Measurements from ENCODE around the gene SLCO2B1.

Gene SLCO2B1

GRCh38 chr11:75161506-75162095, 10.7 kb downstream of the SLCO2B1 start:
- DNase-seq (ENCODE audit: low read depth, low spot score) = no peak

GRCh38 chr11:75162954-75163353, 12.0 kb downstream of the SLCO2B1 start:
- no peak for DNase-seq (ENCODE audit: low read depth, low spot score)

- no peak for DNase-seq (ENCODE audit: low read depth, low spot score)
Measured at GRCh38 chr11:75163921-75164849, 13.3 kb downstream of the SLCO2B1 start.

DNA sequence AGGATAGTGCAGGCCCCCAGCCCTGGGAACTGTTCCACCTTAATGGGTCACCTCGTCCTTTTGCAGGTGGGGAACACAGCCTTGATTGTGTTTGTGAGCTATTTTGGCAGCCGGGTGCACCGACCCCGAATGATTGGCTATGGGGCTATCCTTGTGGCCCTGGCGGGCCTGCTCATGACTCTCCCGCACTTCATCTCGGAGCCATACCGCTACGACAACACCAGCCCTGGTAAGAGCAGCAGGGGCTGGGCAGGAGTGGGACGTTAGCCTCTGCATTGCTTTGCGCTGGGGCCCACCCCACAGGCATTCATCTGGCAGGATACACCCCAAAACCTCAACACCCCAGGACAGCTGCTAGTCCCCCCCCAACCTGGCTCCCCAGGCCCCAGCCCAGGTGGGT, 14.8 kb downstream of the SLCO2B1 start:
- DNase-seq (ENCODE audit: low read depth, low spot score) = no peak

DNA sequence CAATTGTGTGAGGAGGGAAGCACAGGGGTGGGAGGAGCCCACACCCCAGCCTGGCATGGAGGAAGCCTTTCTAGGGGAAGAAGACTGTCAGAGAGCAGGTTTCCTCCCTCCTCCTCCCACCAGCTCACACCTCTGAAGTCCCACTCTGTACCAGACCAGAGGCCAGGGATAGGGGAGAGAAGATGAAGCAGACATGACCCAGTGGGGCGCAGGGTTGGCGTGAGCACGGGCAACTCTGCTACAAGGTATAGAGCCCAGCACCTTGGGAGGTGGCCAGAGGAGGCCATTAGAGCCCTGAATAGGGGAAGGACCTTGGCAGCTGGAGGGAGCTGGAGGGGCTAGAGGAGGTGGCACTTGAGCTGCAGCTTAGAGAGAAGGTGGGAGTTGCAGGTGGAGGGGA, 15.9 kb downstream of the SLCO2B1 start:
- no peak for DNase-seq (ENCODE audit: low read depth, low spot score)

DNA sequence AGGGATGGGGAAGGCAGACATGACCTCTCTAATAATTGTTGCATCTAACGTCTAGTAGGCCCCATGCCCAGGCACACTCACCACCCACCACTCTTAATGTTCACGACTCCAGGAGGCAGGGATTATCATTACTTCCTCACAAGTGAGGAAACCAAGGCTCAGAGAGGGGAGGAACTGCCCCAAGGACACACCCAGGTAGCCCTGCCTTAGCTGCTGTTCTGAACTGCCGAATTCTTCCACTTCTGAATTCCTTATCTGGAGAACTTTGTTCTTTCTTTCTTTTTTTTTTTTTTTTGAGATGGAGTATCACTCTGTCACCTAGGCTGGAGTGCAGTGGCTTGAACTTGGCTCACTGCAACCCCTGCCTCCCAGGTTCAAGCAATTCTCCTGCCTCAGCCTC, 16.7 kb downstream of the SLCO2B1 start:
- DNase-seq (ENCODE audit: low read depth, low spot score) = no peak

- DNase-seq (ENCODE audit: low read depth, low spot score) = no peak
Measured at GRCh38 chr11:75169101-75169885, 18.4 kb downstream of the SLCO2B1 start.

DNA sequence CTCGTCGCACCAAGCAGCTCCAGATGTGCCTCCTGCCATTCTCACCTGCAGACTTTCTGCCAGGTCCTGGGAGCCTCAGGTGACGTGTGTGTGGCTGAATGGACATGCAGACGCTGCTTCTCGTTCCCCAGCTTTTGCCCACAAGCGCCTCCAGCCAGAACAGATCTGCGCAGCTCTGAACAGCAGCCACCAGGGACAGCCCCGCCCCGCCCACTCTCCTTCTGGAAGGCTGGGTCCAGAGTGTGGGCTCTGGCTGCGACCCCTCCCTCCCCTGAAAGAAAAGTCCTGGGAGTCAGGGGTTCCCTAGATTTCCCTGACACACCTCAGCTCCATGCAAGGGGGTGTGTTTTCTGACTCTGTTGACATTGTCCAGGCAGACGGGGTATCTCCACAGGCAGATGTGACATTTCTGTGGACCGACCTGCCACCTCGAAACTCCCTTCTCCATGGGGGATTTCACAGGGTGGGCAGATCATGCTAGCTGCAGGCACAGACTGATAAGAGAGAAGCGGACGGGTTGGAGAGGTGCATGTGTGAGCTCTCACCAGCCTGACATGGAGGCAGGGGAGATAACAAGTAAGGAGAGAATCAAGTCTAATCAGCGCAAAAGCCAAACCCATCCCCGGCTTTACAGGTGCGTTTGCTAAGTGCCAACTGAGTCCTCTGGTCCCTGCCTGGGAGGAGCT, 19.8 kb downstream of the SLCO2B1 start:
- no peak for DNase-seq (ENCODE audit: low read depth, low spot score)

DNA sequence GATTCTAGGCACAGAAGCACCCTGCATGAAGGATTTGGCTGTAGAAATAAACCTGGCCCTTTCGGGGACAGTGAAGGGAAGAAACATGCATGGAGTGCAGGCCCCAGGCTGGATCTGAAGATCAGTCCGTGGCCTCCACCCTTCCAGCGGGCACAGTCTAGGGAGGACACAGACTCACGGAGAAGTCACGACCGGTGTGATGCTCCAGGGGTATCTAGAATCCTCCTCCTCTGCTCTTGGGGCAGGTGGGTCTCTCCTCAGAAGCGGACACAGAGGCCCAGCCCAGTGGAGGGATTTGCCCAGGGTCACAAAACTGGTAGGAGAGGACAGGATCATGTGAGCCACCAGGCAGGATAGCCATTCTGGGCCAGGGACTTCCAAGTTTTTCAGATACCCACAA, 22.4 kb downstream of the SLCO2B1 start:
- DNase-seq (ENCODE audit: low read depth, low spot score) = no peak

DNA sequence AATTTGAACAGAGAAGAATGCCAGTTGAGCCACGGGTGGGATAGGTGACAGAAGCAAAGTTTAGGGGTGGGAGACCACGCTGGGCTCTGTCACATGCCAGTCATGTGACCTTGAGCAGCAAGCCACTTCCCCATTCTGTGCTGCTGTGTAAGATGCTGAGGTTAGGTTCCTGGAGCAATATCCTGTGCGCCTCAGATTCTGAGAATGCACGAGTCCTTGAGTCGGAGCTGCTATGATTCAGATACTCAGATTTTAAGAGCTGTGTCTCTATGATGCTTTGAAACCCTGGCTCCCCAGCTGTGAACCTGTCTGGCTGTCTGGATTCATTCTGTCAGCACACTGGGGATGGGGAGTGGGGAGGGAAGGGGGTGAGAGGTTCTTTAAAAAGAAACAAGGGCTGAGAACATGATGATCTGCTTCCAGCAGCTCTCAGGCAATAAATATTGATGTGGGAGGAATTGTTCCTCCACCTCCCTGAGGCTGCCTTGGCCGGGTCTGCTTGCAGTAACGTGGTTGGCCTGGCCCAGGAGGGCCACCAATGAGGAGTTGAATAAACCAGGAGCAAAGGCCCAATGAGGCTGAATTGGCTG, 24.0 kb downstream of the SLCO2B1 start:
- no peak for DNase-seq (ENCODE audit: low read depth, low spot score)

DNA sequence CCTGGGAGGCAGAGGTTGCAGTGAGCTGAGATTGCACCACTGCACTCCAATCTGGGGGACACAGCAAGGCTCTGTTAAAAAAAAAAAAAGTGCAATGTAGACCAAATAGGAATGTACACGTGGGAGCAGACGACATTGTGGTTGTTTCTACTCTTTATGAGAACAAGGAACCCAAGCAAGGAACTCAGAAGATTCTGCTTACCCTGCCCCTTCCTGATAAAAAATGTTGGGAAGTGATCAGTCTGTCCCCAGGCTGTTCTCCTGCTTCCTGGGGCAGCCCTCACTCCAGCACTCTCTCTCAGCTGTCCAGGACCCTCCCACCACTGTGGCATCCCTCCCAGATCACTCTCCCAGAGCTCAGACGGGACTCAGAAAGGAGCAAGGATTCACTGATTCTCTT, 31.8 kb downstream of the SLCO2B1 start:
- DNase-seq (ENCODE audit: low read depth, low spot score) = no peak

- no peak for DNase-seq (ENCODE audit: low read depth, low spot score)
Measured at GRCh38 chr11:75184051-75184450, 33.1 kb downstream of the SLCO2B1 start.

DNA sequence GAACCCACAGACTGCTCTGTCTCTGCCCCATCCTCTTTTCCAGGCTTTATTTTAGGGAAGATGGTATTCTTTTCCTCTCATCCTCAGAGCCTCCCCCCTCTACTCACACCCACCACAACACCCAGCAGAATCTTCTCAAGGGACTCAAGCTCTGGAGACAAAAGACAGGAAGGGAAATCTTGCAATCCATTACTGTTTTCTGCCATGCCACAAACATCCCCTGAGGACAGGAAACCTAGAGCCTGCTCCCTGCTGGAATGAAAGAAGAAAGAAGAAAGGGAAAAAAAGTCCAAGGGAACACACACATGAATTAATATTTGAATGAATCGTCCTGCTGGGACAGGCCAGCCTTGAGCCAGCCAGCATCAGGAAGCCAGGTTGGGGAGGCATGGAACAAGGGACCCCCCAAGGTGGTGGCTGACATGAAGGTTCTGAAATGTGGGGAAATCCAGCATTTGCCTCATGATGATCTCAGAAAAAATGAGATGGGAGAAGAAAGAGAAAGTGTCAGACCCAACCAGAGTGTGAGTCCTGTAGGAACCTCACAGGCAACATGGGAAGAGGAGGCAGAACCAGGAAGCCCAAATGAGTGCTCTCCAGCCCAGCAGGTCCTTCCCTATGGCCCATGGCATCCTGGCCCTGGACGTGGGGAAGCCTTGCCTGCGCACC, 34.0 kb downstream of the SLCO2B1 start:
- no peak for DNase-seq (ENCODE audit: low read depth, low spot score)

- DNase-seq (ENCODE audit: low read depth, low spot score) = no peak
Measured at GRCh38 chr11:75185866-75186265, 35.0 kb downstream of the SLCO2B1 start.

DNA sequence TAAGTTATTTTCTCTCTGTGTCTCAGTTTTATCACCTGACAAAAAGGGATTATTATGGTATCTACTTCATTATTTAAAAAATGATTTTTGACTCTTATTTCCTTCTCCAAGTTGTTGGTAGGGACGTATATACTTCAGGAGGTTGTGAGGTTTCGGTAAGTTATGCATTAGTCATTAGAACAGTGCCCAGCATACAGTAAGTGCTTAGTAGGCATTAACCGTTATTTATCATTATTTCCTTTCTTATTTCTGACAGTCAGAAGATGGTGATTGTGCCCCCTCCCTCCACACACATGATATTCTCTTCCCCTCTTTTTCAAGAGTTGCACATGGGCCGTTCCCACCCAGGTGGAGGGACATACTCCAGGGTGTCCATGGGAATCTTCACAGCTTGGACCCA, 36.1 kb downstream of the SLCO2B1 start:
- DNase-seq (ENCODE audit: low read depth, low spot score) = no peak

- DNase-seq (ENCODE audit: low read depth, low spot score) = no peak
Measured at GRCh38 chr11:75188671-75189070, 37.8 kb downstream of the SLCO2B1 start.

- no peak for DNase-seq (ENCODE audit: low read depth, low spot score)
Measured at GRCh38 chr11:75189108-75189507, 38.2 kb downstream of the SLCO2B1 start.

DNA sequence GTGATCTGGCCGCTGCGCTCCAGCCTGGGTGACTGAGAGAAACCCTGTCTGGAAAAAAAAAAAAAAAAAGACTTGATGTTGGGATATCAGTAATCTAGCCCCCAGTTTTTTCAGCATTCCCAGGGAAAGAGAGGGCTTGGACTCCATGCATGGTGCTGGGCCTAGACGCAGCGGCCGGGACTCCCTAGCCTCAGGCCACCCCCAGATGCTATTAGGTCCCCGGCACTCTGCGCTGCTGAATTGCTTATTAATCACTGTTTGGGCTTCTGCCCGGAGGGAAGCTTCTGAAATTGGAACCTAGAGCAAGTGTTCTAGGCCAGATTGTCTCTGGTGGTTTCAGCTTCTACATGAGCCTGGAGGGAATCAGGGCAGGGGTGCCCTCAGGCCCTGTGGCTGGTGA, 39.0 kb downstream of the SLCO2B1 start:
- no peak for DNase-seq (ENCODE audit: low read depth, low spot score)

- no peak for DNase-seq (ENCODE audit: low read depth, low spot score)
Measured at GRCh38 chr11:75190652-75191329, 39.9 kb downstream of the SLCO2B1 start.

DNA sequence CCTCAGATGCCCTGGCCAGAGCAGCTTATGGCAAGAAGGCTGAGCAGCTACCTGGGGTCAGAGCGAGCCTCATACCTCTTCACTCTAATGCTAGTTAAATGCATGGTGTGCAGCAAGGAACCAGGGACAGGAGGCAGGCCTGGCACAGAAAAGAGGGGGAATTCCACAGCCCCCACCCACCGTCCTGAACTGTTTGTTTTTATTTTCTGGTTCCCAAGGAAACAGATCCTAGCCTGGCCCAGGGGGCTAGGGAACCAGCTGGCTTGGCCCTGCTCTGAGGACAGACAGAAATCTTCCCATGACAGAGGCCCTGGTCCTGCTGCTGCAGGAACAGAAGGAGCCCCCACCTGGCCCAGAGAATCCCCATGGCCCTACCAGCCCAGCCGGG, 40.4 kb downstream of the SLCO2B1 start:
- DNase-seq (ENCODE audit: low read depth, low spot score) = no peak

Data from brain pericyte (primary cell).